ENCODE data around the gene PSRC1.

The PSRC1 gene

GRCh38 chr1:109256971-109257681 is 25.8 kb downstream of the PSRC1 start:
- no peak for FAIRE-seq

- FAIRE-seq = no peak
Observed at GRCh38 chr1:109256085-109256484, 26.9 kb downstream of the PSRC1 start.

- no peak for FAIRE-seq
Observed at GRCh38 chr1:109255678-109256077, 27.3 kb downstream of the PSRC1 start.

- FAIRE-seq = no peak
Observed at GRCh38 chr1:109255097-109255651, 27.8 kb downstream of the PSRC1 start.

GRCh38 chr1:109254621-109255096 is 28.3 kb downstream of the PSRC1 start:
- no peak for FAIRE-seq

- FAIRE-seq = no peak
Observed at GRCh38 chr1:109253803-109254620, 28.9 kb downstream of the PSRC1 start.

GRCh38 chr1:109252893-109253802 is 29.8 kb downstream of the PSRC1 start:
- FAIRE-seq = no peak

- no peak for FAIRE-seq
Observed at GRCh38 chr1:109252167-109252892, 30.6 kb downstream of the PSRC1 start.

- no peak for FAIRE-seq
Observed at GRCh38 chr1:109251277-109252166, 31.4 kb downstream of the PSRC1 start.

- no peak for FAIRE-seq
Observed at GRCh38 chr1:109250454-109251276, 32.3 kb downstream of the PSRC1 start.

GRCh38 chr1:109249654-109250401 is 33.1 kb downstream of the PSRC1 start:
- no peak for FAIRE-seq

GRCh38 chr1:109248797-109249629 is 33.9 kb downstream of the PSRC1 start, which contains the start of gene CELSR2:
CELSR2 (plus strand) TSS chr1:109249539; CDS start chr1:109250080, 541 bp downstream.
- FAIRE-seq = no peak

- FAIRE-seq = no peak
Observed at GRCh38 chr1:109248444-109248796, 34.5 kb downstream of the PSRC1 start.

GRCh38 chr1:109247401-109248365 is 35.3 kb downstream of the PSRC1 start:
- FAIRE-seq = no peak

- no peak for FAIRE-seq
Observed at GRCh38 chr1:109246141-109246551, 36.8 kb downstream of the PSRC1 start.

GRCh38 chr1:109243860-109244552 is 38.9 kb downstream of the PSRC1 start:
- no peak for FAIRE-seq
